H1 (cell line): ENCODE measurements around the gene SOX4. TPM values are rescaled to one million over a fixed set of nuclear protein-coding genes. Genes with fewer than 3 reads are reported as not detected.

ENCODE experiments used
- CTCF ChIA-PET: fragments of 300-600 bp; sonication (Branson Sonifier 250); formaldehyde crosslinking; loops from one replicate; lab custom pipeline; 2021; ENCODE audit not compliant: partially characterized antibody; lab: Charles Lee
- POLR2A ChIA-PET: fragments of 300-600 bp; sonication (Branson Sonifier 250); formaldehyde crosslinking; loops from one replicate; lab custom pipeline; 2021; ENCODE audit warnings: inconsistent platforms; ENCODE audit not compliant: partially characterized antibody; lab: Charles Lee
- DNase-seq, 2 experiments: peaks; one replicate each; pipeline versions ENCODE4 v3.0.0 to v3.0.0-alpha.2; 2010 to 2022; ENCODE audit warnings: low spot score in 2 of 2, low read depth in 1 of 2, mixed read lengths in 1 of 2
- FAIRE-seq: peaks from 2 replicates; lab custom pipeline; 2011; peaks lifted over from hg19 to GRCh38; lab: Jason Lieb, UNC
- H2AFZ ChIP-seq: 2 replicates; pipeline ENCODE4 v1.8.1; 2012; ENCODE audit warnings: low read length, inconsistent platforms
- H2AK5ac ChIP-seq: 2 replicates; pipeline ENCODE4 v1.6.1; 2013; ENCODE audit warnings: low read depth, low read length
- H2BK120ac ChIP-seq: replicated peaks from 2 replicates; pipeline ENCODE3; 2013; ENCODE audit warnings: low read depth, low read length, inconsistent platforms
- H2BK12ac ChIP-seq: 2 replicates; pipeline ENCODE4 v1.6.1; 2013; ENCODE audit warnings: low read depth, low read length
- H2BK15ac ChIP-seq: 2 replicates; pipeline ENCODE4 v1.6.1; 2013; ENCODE audit warnings: low read length
- H2BK20ac ChIP-seq: 2 replicates; pipeline ENCODE4 v1.6.1; 2013; ENCODE audit warnings: low read length
- H2BK5ac ChIP-seq: 2 replicates; pipeline ENCODE4 v1.6.1; 2013; ENCODE audit warnings: low read depth, low read length
- H3K14ac ChIP-seq: 2 replicates; pipeline ENCODE4 v1.6.1; 2013; ENCODE audit warnings: inconsistent platforms; ENCODE audit not compliant: insufficient read length
- H3K18ac ChIP-seq: 2 replicates; pipeline ENCODE4 v1.6.1; 2013; ENCODE audit warnings: low read length; ENCODE audit errors: extremely low read depth
- H3K23ac ChIP-seq: 2 replicates; pipeline ENCODE4 v1.6.1; 2013; ENCODE audit warnings: inconsistent platforms; ENCODE audit not compliant: insufficient read length
- H3K23me2 ChIP-seq: 2 replicates; pipeline ENCODE4 v1.6.1; 2013; ENCODE audit warnings: low read depth, low read length
- H3K27ac ChIP-seq: 2 replicates; pipeline ENCODE4 v1.6.1; 2011; ENCODE audit warnings: low read depth, low read length, inconsistent platforms
- H3K27me3 ChIP-seq, 4 experiments: replicated peaks in 1 of 4; 1 replicate in 1 of 4; 2 replicates in 3 of 4; pipeline versions ENCODE4 v1.6.1 to v1.8.1; 2011 to 2013; ENCODE audit warnings: low read length in 3 of 4, mild to moderate bottlenecking in 3 of 4, inconsistent platforms in 2 of 4, mixed read lengths in 2 of 4, moderate library complexity in 1 of 4; ENCODE audit not compliant: control insufficient read depth in 3 of 4, insufficient read depth in 3 of 4; ENCODE audit errors: extremely low read depth in 1 of 4
- H3K36me3 ChIP-seq, 4 experiments: 2 replicates each; pipeline versions ENCODE4 v1.6.1 to v1.8.1; 2011 to 2013; ENCODE audit warnings: mild to moderate bottlenecking in 4 of 4, low read length in 3 of 4, moderate library complexity in 2 of 4, control low read depth in 1 of 4, inconsistent platforms in 1 of 4; ENCODE audit not compliant: insufficient read depth in 4 of 4, control insufficient read depth in 2 of 4
- H3K4ac ChIP-seq: replicated peaks from 2 replicates; pipeline ENCODE3; 2013; ENCODE audit warnings: low read length, low read depth, mixed read lengths, inconsistent platforms; ENCODE audit not compliant: insufficient read length
- H3K4me1 ChIP-seq, 4 experiments: replicated peaks in 1 of 4; 1 replicate in 1 of 4; 2 replicates in 3 of 4; pipeline versions ENCODE4 v1.6.1 to v1.8.1; 2011 to 2013; ENCODE audit warnings: low read length in 3 of 4, inconsistent platforms in 2 of 4, mixed read lengths in 1 of 4; ENCODE audit not compliant: insufficient read depth in 4 of 4, control insufficient read depth in 3 of 4
- H3K4me2 ChIP-seq, 2 experiments: 2 replicates each; pipeline versions ENCODE4 v1.6.1 to v1.8.1; 2011 to 2013; ENCODE audit warnings: low read depth in 2 of 2, low read length in 2 of 2, control low read depth in 1 of 2, inconsistent platforms in 1 of 2, mild to moderate bottlenecking in 1 of 2; ENCODE audit not compliant: insufficient read depth in 1 of 2
- H3K4me3 ChIP-seq, 4 experiments: fragments of 200-600, 300-600 bp in 1 of 4; sonication (generic), shearing (Covaris generic), sonication (Bioruptor Twin) in 1 of 4; 2 replicates each; pipeline versions ENCODE4 v1.5.1 to v1.8.1; 2011 to 2016; ENCODE audit warnings: low read length in 4 of 4, low read depth in 3 of 4, control low read depth in 2 of 4, inconsistent platforms in 2 of 4, mild to moderate bottlenecking in 2 of 4, mixed read lengths in 1 of 4, moderate library complexity in 1 of 4; ENCODE audit not compliant: insufficient read depth in 2 of 4; ENCODE audit errors: extremely low read depth in 1 of 4
- H3K56ac ChIP-seq: replicated peaks from 2 replicates; pipeline ENCODE3; 2013; ENCODE audit warnings: low read depth, mild to moderate bottlenecking, mixed read lengths, low read length, inconsistent platforms; ENCODE audit not compliant: insufficient read length
- H3K79me1 ChIP-seq: 2 replicates; pipeline ENCODE4 v1.6.1; 2013; ENCODE audit warnings: low read depth, low read length, control low read depth
- H3K79me2 ChIP-seq, 2 experiments: 2 replicates each; pipeline versions ENCODE4 v1.6.1 to v1.8.1; 2012 to 2013; ENCODE audit warnings: low read length in 2 of 2, mild to moderate bottlenecking in 2 of 2, inconsistent platforms in 1 of 2; ENCODE audit not compliant: insufficient read depth in 2 of 2, control insufficient read depth in 1 of 2
- H3K9ac ChIP-seq, 4 experiments: replicated peaks in 1 of 4; 1 replicate in 1 of 4; 2 replicates in 3 of 4; pipeline versions ENCODE4 v1.6.1 to v1.8.1; 2011 to 2013; ENCODE audit warnings: low read depth in 3 of 4, low read length in 3 of 4, control low read depth in 2 of 4, mild to moderate bottlenecking in 2 of 4, moderate library complexity in 2 of 4, inconsistent platforms in 1 of 4; ENCODE audit errors: extremely low read depth in 1 of 4
- H3K9me3 ChIP-seq, 2 experiments: 2 replicates each; pipeline versions ENCODE4 v1.6.1 to v1.8.1; 2012 to 2013; ENCODE audit warnings: mild to moderate bottlenecking in 2 of 2, moderate library complexity in 2 of 2, control low read depth in 1 of 2, inconsistent platforms in 1 of 2, low read depth in 1 of 2, low read length in 1 of 2, mixed read lengths in 1 of 2; ENCODE audit not compliant: insufficient read depth in 2 of 2
- H4K20me1 ChIP-seq, 2 experiments: replicated peaks in 1 of 2; 2 replicates each; pipeline versions ENCODE3 to v1.8.1; 2011 to 2013; ENCODE audit warnings: inconsistent platforms in 2 of 2, low read length in 2 of 2, mild to moderate bottlenecking in 1 of 2; ENCODE audit not compliant: insufficient read depth in 2 of 2, control insufficient read depth in 1 of 2
- H4K5ac ChIP-seq: 2 replicates; pipeline ENCODE4 v1.6.1; 2013; ENCODE audit warnings: low read length, low read depth, mixed read lengths, inconsistent platforms; ENCODE audit not compliant: insufficient read length
- H4K8ac ChIP-seq: 2 replicates; pipeline ENCODE4 v1.8.0; 2013; ENCODE audit warnings: mild to moderate bottlenecking, moderate library complexity, low read length, inconsistent platforms; ENCODE audit not compliant: insufficient read depth; ENCODE audit errors: extremely low read depth
- H4K91ac ChIP-seq: replicated peaks from 2 replicates; pipeline ENCODE3; 2013; ENCODE audit warnings: low read length, mixed read lengths, inconsistent platforms; ENCODE audit not compliant: insufficient read length
- HDAC6 ChIP-seq: IDR thresholded peaks from one replicate; pipeline ENCODE4 v1.7.1; 2012; ENCODE audit warnings: low read depth, mild to moderate bottlenecking, inconsistent platforms, low read length, moderate library complexity
- KDM1A ChIP-seq: fragments of 200-600, 300-600 bp; sonication (generic); IDR thresholded peaks from 2 replicates; pipeline ENCODE4 v1.7.1; 2016; ENCODE audit warnings: mild to moderate bottlenecking, low read length, borderline replicate concordance
- KDM5A ChIP-seq: fragments of 200-600 bp; IDR thresholded peaks from 2 replicates; pipeline ENCODE4 v1.7.1; 2012; ENCODE audit warnings: mild to moderate bottlenecking, low read length, inconsistent platforms, mixed read lengths
- RFX5 ChIP-seq: IDR thresholded peaks from 2 replicates; pipeline ENCODE4 v1.6.1; 2011; ENCODE audit warnings: low read depth, low read length, improper control_type of control experiment, borderline replicate concordance
- RXRA ChIP-seq: IDR thresholded peaks from 2 replicates; pipeline ENCODE4 v1.6.1; 2011; ENCODE audit warnings: low read depth, mild to moderate bottlenecking, low read length, moderate library complexity; ENCODE audit not compliant: insufficient read depth
- SUZ12 ChIP-seq: fragments of 200-600 bp; sonication (generic); IDR thresholded peaks from 2 replicates; pipeline ENCODE4 v1.6.1; 2012; ENCODE audit warnings: mild to moderate bottlenecking, inconsistent platforms, low read length, moderate library complexity, mixed read lengths
- polyA plus RNA-seq, 7 experiments: library from polyadenylated mRNA; depleted of rRNA in 3 of 7; stranded (reverse) in 5 of 7; unstranded in 2 of 7; fragments of >200 nt in 5 of 7; fragments of 200-250 nt in 2 of 7; gene quantifications; 1 replicate in 5 of 7; 2 replicates in 1 of 7; 4 replicates in 1 of 7; pipeline versions ENCODE4 v1.2.1 to v1.2.3, GENCODE V29; 2011 to 2013; ENCODE audit warnings: missing spikeins in 2 of 7, mixed read lengths in 2 of 7
- total RNA-seq: library from RNA; stranded (reverse); fragmentation: NEBNext Ultra II Directional; extraction: Animal tissue kit (Norgen Biotek cat#: 25700); gene quantifications from 2 replicates; pipeline ENCODE4 v1.2.1, GENCODE V29; 2021

SOX4 gene
- total and polyA plus RNA-seq, 2 of the 8 experiments (the other 6 are each of a cell fraction or from before 2014, with no cell fraction given), result 14.1 to 169 TPM

DNA sequence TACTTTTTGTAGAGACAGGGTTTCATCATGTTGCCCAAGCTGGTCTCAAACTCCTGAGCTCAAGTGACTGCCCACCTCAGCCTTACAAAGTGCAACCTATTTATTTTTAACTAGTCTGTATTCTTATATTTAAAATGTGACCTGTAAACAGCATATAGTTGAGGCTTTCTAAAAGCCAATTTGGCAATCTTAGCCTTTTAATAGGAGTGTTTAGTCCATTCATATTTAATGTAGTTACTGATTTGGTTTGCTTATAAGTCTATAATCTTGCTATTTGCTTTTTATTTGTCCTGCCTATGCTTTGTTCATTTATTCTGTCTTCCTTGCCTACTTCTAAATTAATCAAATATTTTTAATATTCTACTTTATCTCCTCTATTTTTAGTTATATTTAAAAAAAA lies 15.0 kb upstream of the SOX4 start:
- Histone ChIP-seq H3K4me2 (no peak overlapping the region), H3K36me3 (no peaks in the 10 kb centered on the region), H4K5ac (no peak overlapping the region), H2BK12ac (no peak overlapping the region), H3K9me3 (peaks cover 3% of the 10 kb centered on the region in 2 experiments; a peak in 1 of 4 replicates), H2AFZ (no peak overlapping the region), H2AK5ac (no peak overlapping the region), H3K9ac (no peak overlapping the region), H3K18ac (no peak overlapping the region), H3K27ac (no peak overlapping the region), H4K8ac (no peak overlapping the region), H3K27me3 (no peaks in the 10 kb centered on the region), H2BK120ac (no peak overlapping the region), H3K4me3 (no peak overlapping the region), H2BK15ac (no peak overlapping the region), H4K20me1 (no peaks in the 10 kb centered on the region), H3K79me1 (no peaks in the 10 kb centered on the region), H3K14ac (no peak overlapping the region), H3K23ac (no peak overlapping the region), H3K56ac (no peak overlapping the region), H4K91ac (no peak overlapping the region), H3K79me2 (no peaks in the 10 kb centered on the region), H3K4ac (no peak overlapping the region), H2BK20ac (no peak overlapping the region), H2BK5ac (no peak overlapping the region), H3K23me2 (no peaks in the 10 kb centered on the region), H3K4me1 (no peaks in the 10 kb centered on the region)
- FAIRE-seq (no peak), DNase-seq (no peak)
- ChIA-PET CTCF (interaction anchor here (1.4 kb wide), 1 partner anchor 11 kb away, joined by 5 read pairs; no protein-coding TSS in a partner anchor), POLR2A (no interaction called here)
- TF ChIP-seq KDM5A, result no peak
- TF ChIP-seq SUZ12, result no peak
- TF ChIP-seq HDAC6, result no peak
- no peak for TF ChIP-seq KDM1A
- no peak for TF ChIP-seq RXRA
- no peak for TF ChIP-seq RFX5
